GM19372 (cell line): ENCODE results near the gene PCMT1.
A peak's percentile ranks its signal among the peaks of the same experiment; 100 is the strongest.
"Not testable (repeated sequence)": the region's sequence is repeated elsewhere in the genome, so short reads cannot be mapped to it uniquely, and the experiment has no call there.

Source experiments
- ATAC-seq: cut with Tn5 transposase; IDR thresholded peaks from one replicate; pipeline ENCODE4 v1.9.1; 2021; ENCODE audit warnings: mild to moderate bottlenecking, low read depth, moderate library complexity; ENCODE audit not compliant: unreplicated experiment

Gene PCMT1

GRCh38 chr6:149749594-149750135, at the start of gene PCMT1:
PCMT1 (plus strand) TSS chr6:149749741; CDS start chr6:149749902, 161 bp downstream.
- peak; percentile 86 for ATAC-seq

GRCh38 chr6:149701714-149702113, 47.8 kb upstream of the PCMT1 start:
- no peak for ATAC-seq

DNA sequence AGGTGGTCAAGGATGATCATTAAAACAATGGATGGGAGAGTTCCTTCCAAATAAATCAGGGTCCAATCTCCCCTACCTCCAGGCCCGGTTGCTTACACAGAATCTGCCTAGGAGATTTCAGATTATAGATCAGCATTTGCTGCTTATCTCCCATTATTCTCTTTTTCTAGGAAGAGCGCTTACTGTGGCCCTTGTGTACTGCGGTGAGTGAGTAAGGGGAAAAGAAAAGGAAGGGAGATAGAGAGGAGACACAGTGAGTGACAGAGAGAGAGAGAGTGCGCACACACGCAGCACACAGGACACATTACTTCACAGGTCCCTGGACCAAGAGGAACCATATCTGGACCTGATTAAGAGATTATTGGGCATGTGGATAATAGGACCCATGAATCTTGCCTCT, 37.8 kb upstream of the PCMT1 start:
- ATAC-seq = no peak

GRCh38 chr6:149714442-149714841, 35.1 kb upstream of the PCMT1 start:
- ATAC-seq = no peak

DNA sequence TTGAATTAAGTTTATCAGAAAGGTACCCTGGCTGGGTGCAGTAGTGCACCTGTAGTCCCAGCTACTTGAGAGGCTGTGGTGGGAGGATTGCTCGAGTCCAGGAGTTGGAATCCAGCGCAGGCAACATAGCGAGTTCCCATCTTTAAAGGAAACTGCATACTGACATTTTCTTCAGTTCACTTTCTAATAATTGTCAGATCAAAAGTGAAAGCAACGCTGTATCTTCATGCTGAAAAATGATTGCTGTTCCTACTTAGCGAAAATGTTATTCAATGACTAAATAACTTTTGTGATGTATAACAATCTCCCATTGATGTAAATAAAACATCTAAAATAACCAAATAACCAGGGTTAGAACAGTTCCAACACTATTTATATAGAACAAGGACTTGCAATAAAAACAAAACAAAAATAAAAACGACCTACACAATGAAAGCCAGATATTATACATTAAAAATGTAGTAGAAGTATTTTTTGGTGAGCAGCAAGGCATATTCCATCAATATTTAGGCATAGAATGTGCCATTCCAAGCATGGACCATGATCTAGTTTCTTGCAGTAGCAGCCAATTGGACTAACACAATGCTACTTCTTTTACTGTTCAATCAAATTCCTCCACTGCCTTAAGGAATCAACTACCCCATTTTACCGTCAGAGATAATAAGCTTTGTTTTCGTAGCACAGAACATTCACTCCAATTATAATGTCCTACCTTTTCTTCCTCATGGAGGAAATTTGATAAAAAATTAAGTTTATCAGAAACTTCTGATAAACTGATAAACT, 33.2 kb upstream of the PCMT1 start:
- no peak for ATAC-seq

- ATAC-seq = no peak
Measured at GRCh38 chr6:149717255-149717587, 32.3 kb upstream of the PCMT1 start.

DNA sequence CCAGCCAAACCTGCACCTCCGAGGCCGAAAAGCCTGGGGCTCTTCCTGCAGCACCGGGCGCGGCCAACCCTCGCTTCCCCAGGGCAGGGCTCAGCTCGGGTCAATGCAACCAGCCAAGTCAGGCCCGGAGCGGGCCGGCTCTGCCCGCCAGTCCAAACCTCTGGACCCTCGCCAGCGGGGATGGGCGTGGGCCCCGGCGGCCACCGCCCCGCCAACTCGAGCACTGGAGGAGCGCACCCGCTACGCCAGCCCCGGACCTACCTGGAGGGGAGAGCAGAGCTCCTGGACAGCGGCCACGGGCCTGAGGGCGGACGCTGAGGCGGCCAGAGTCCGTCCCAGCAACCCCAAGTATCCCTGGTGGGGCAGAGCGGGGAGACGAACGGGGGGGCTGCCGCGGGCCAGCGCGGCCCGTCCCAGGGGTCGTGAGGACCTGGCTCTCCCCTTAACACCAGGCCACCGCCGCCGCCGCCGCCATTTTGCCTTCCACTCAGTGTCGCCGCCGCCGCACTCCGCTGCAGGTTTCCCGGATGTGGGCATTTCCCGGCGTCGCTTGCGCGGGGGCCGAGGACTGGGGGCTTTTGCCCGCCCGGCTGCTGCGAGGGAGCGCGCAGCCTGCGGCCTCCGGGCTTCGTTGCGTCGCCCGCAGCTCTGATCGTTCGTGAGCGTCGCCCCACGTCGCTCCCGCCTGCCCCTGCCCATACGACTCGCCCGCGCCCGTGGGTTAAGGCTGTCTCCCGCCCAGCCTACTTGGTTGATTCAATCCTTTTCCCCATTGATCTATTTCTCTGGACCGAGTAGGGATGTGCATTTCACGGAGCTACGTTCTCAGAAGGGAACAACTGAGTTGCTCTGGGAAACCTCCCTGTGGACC, 31.7 kb upstream of the PCMT1 start, which contains the start of gene LATS1:
Gene LATS1, minus strand, starts transcription at position 514 of the 871 bp plus-strand sequence. CDS start 15,975 bp downstream, outside the sequence.
- peak; percentile 83 for ATAC-seq

DNA sequence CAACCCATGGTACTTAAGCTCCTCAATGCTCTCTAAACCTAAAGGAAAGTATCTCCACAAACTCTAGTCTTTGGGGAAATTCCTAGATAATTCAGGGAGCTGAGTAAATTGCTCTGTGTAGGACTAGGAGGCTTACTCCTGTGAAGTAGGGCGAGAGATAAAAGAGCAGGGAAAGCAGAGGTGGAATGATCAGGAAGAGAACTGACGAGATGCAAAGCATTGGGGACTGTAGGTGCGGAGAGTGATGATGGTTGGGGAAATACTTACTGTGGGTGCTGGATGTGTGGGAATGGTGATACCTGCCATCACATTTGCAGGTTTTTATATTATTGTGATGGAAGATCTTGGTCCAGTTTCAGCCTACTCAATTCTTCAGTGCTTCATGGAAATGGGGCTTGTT, 30.0 kb upstream of the PCMT1 start:
- no peak for ATAC-seq

- no peak for ATAC-seq
Measured at GRCh38 chr6:149723262-149723661, 26.3 kb upstream of the PCMT1 start.

DNA sequence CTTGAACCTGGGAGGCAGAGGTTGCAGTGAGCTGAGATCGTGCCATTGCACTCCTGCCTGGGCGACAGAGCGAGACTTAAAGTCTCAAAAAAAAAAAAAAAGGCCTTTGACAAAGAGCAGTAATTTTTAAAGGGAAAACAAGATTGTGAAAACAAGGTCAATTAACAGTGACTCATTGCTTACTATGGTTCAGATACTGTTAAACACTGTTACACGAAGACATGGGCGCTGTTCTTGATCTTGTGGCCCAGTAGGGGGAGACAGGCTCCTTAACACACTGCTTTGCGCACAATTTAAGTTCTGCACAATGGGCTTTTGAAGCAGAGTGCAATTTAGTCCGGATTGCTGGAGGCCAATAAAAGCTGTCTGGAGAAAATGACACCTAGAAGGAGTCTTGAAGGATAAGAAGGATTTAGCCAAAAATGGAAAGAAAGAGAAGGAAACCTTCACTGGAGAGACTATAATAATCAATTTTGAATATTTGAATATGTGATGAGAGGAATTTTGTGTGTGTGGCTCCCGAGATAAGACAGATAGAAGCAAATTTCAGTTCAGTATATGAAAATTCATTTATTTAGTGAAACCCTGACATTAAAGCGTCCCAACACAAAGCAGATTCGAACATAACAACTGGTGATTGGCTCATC, 25.6 kb upstream of the PCMT1 start:
- ATAC-seq = no peak

DNA sequence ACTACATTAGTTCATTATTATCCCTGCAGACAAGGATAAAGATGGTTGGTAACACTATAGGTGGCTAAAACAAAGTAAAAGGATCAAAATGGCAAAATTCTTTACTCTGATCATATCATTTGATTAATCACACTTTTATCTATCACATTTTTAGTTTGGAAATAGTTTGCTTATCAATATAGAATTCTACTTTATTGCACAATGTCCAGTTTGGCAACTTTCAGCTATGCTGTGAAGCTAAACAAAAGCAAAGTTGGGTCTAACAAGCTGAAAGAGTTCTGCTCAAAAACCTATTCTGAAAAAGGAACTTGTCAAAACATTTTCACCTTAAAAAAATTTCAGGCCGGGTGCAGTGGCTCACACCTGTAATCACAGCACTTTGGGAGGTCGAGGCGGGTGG, 23.8 kb upstream of the PCMT1 start:
- no peak for ATAC-seq

- ATAC-seq = no peak
Measured at GRCh38 chr6:149727793-149728498, 21.6 kb upstream of the PCMT1 start.

DNA sequence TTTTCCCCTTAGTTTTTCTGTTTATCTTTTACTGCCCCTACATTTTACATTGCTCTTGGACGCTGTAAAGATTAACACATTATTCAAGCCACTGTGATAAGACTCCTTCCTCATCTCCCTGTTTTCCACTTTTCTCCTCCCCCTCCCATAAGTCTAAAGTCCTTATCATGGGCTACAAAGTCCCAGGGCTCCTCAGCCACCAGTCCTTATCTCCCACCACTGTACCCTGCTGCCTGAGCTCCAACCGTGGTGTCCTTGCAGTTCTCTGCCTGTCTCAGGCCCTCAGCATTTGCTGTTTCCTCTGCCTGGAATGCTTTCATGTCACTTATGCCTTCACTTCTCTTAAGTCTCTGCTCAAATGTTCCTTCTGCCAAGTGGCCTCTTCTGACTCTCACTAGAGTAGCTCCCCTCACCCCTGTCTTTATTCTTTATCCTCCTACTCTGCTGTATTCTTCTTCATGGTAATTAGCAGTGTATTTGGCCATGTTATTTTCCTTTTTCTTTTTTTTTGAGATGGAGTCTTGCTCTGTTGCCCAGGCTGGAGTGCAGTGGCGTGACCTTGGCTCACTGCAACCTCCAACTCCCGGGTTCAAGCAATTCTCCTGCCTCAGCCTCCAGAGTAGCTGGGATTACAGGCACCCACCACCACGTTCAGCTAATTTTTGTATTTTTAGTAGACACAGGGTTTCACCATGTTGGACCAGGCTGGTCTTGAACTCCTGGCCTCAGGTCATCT, 20.9 kb upstream of the PCMT1 start:
- no peak for ATAC-seq

DNA sequence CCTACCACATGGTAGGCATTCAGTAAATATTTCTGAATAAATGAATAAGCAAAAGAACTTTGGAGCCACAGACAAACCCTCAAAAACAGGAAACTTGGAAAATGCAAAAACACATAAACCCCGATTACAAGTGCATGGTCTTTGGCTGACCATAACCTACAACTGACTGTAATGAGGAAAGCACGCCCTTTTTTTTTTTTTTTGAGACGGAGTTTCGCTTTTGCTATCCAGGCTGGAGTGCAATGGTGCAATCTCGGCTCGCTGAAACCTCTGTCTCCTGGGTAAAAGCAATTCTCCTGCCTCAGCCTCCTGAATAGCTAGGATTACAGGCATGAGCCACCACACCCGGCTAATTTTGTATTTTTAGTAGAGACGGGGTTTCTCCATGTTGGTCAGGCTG, 19.7 kb upstream of the PCMT1 start:
- no peak for ATAC-seq

- no peak for ATAC-seq
Measured at GRCh38 chr6:149733089-149733720, 16.3 kb upstream of the PCMT1 start.

DNA sequence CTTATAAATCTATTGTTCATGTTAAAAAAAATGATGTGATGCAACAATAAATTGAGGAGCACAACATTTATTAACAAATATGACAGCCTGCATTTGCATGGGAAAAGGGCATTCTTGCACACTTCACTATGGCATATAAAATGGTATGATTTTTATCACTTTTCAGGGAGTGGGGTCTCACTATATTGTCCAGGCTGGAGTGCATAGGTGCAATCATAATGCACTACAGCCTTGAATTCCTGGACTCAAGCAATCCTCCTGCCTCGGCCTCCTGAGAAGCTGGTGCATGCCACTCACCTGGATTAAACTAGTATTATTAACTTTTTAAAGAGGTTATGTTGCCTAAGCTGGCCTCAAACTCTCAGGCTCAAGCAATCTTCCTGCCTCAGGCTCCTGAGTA, 14.6 kb upstream of the PCMT1 start:
- no peak for ATAC-seq

- ATAC-seq = not testable (repeated sequence)
Measured at GRCh38 chr6:149745252-149745651, 4.3 kb upstream of the PCMT1 start.

- peak; percentile 45 for ATAC-seq
Measured at GRCh38 chr6:149746147-149746946, 3.2 kb upstream of the PCMT1 start, which contains the start of gene NUP43. NUP43 (minus strand) TSS chr6:149746529; CDS start chr6:149746495, 34 bp downstream.
